GM18520 (cell line): Measurements from ENCODE around the gene PEX14.

Source experiments
- ATAC-seq: cut with Tn5 transposase; IDR thresholded peaks from one replicate; pipeline ENCODE4 v1.9.1; 2021; ENCODE audit not compliant: unreplicated experiment

The PEX14 gene

DNA sequence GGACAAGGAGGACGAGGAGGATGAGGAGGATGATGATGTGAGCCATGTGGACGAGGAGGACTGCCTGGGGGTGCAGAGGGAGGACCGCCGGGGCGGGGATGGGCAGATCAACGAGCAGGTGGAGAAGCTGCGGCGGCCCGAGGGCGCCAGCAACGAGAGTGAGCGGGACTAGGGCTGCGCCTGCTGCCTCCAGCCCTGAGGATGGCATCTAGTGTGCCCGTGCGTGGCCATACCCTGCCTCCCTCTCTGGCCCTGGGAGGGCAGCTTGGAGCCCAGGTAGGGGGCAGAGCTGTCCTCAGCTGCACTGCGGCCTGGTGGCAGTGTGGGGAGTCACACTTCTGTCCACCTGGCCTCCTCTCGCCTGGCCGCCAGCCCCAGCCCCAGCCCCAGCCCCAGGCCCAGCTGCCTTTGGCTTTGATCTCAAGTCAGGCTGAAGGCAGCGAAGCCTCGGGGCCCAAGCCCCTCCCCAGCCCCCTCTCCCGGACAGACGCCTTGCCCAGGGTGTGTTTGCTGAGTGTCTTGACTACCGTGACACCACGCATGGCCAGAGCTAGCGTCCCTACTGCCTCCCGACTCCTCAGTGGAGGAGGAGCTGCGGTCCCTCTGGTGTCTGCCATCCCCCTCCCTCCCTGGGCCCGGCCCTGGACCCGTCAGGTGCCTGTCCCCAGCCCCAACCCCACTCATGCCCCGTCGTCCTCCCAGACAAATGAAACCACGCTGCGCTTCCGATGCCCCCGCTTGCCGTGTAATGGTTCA is 155.2 kb downstream of the PEX14 start:
- ATAC-seq, result no peak

DNA sequence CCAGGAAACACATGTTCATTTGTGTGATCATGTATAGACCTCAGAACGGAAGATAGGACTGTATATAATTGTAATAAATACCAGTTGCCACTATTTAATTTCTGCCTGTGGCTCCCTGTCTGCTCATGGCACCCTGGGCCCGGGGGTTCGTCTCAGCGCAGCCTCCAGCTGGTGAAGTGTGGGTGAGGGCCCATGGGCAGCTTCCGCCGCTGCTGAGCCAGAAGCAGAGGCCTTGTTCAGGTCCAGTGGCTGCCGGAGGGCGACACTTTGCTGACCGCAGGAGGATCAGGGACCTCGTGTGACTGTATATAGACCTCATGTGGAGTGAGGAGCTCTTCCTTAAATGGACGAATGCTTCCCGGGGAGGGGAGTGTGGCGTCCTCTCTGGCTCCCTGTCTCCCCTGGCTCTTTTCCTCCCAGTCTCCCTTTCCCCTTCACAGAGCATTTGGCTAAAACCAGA is 155.9 kb downstream of the PEX14 start:
- no peak for ATAC-seq

DNA sequence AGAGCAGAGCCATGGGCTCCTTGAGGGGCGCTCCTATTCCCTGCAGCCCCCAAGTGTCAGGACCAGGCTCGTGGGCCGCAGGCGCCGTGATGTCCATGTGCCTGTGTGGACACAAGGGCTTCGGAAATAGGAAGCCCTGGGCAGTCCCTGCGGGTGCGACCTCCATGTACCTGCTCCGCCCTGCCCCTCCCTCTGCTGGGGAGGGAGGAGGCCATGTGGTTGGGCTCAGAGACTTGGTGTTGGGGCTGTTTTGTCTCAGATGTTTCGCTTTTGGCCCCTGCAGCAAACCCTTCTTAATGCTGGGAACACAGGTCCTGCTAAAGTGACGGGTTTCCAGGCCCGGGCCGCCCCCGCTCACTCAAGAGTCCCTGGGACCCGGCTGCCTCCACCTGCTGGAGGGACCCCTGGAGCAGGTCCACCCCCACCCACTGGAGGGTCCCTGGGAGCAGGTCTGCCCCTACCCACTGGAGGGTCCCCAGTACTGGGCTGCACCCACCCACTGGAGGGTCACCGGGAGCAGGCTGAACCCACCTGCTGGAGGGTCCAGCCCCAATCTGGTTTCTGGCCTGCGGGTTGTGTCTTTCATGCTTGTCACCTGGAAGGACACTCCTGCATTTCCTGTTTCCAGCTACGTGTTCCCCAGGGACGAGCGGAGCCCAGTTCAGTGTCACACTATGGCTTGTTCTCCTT is 156.5 kb downstream of the PEX14 start:
- no peak for ATAC-seq

DNA sequence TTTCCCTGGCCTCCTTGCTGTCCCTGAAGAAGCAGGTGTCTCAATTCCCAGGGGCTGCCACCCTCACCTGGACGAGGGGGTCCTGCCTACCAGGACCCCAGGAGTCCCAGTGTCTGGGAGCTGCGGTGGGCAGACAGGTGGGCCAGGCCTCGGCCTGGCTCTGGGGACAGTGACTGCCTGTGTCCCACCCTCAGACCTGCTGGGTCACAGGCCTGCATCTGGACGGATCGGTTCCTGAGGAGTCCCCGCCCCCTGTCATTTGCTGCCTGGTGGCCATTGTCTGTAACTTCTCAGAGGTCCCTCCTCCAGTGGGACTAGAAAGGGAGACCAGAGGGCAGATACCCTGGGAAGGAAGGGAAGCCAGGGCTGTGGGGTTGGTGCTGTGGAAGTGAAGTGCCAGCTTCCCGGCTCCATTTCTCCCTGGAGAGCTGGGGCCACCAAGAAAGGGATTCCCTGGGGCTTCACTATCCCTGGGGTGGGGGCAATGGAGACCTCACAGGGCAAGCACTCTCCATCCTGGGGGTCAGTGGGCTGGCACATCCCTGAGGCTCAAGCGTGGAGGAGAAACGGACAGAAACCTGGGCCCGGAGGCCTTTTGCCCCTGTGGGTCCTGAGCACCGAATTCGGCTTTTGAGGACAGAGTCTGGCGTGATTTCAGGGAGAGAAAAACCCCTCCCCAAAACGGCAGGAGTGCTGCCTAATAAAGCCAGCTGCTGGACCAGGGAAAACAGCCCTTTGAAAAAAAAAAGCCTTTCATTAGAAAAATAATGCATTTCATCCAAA is 157.3 kb downstream of the PEX14 start:
- no peak for ATAC-seq

DNA sequence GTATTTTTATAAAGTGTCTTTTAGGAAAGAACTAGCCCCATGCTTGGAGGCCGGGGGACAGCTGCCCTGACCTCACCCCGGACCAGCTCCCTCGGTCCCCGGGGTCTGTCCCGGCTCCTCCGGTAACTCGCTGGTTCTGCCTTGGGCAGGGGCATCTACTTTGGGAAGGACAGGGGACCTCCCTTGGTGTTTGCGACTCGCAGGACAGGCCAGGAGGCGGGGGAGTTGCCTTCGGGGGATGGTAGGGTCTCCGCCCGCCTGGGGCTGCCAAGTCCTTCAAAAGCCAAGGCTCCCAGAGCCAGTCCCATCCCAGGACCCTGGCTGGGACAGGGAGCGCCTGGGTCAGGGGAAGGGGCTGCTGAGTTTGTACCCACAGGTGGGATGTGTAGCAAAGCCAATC is 157.9 kb downstream of the PEX14 start:
- no peak for ATAC-seq

DNA sequence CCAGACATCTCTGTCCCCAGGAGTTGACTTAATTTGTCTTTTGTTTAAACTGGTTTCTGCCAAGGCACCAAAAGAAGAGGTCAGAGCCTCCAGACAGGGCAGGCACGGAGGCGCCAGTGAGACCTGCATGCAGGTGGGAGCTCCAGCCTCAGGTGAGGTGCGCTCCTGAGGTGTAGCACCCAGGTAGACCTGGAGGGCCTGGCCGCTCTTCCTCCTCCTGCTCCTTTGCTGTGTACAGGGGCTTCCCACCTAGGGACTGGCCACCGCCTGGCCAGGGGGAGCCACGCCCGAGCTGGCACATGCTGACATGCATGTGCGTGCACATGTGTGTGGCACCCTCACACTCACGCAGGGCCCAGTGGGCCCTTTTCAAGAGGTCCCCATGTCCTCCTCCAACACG is 158.7 kb downstream of the PEX14 start:
- ATAC-seq, result no peak

DNA sequence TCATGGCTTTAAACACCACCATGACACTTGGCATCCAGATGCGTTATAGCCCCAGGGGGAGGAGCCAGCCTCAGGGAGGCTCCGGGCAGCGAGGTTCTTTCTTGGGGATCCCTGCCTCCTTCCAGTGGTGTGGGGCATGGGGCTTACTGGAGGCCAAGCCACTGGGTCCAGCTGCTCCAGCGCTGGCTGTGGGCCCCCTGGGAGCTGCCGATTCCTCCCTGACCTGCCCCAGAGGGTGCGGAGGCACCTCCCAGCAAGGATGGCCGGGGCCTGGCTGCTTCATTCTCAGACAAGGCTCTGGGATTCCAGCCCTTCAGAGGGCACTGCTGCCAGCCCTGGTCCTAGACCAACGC is 159.3 kb downstream of the PEX14 start:
- no peak for ATAC-seq

DNA sequence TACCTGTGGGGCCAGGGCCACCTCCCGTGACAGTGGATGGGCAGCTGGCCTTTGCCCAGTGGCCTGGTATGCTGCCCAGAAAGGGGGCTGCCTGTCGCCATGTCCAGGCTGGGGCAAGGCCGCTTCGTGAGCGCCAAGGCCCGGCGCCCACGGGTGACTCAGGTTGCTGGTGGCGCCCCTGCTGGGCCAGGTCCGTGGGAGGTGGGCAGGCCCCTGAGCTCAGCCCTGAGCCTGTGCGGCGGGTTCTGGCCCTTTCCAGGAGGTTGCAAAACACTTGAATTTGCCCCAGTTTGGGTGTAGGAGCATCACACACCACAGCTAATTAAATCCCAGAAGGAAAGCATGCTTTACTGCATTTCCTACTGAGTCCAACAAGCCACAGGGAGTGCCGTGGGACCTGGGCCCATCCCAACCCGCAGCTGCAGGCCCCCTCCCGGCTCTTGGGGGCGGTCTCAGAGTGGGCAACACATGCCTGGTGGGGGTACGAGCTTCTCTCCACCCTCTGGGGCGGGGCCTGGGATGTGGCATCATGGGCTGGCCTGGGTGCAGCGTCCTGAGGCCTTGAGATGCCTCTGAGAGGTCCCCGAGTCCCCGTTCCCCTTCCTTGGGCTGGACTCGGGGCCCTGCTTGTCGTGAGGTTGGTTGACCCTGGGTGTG is 159.8 kb downstream of the PEX14 start:
- no peak for ATAC-seq

DNA sequence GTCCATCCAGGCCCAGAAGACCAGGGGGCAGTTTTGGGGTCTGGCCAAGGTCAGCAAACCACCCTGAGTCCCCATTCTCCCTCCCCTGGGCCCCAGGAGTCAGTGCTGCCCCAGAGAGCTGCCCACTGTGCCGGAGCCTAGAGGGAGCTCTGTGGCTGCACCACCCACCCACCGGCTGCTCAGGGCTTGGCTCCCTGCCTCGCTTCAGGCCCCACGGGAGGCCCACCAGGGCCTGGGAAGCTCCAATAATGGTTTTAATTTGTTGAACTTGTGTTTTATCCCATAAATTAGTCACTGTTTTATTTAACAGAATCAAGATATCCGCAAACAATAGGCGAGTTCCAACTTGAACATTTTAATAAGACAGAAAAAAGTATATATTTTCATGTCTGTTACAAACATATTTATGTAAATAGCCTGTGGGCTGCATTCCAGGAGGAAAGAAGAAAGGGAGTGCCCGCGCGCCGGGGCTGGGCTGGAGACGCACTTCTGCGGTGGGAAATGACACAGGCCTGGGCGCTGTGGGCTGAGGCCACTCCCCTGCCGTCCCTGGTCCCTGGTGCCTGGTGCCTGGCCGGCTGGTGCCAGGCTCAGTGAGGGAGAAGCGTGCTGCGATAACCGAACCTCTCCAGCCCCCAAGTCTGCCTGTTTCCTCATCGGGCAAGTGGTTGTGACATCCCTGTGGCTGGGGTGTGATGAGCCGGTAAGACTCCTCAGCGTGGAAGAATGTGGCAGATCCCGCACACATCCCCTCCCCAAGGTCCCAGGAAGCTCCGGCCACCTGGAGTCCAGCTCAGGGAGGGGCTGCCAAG is 160.5 kb downstream of the PEX14 start:
- ATAC-seq, result no peak

DNA sequence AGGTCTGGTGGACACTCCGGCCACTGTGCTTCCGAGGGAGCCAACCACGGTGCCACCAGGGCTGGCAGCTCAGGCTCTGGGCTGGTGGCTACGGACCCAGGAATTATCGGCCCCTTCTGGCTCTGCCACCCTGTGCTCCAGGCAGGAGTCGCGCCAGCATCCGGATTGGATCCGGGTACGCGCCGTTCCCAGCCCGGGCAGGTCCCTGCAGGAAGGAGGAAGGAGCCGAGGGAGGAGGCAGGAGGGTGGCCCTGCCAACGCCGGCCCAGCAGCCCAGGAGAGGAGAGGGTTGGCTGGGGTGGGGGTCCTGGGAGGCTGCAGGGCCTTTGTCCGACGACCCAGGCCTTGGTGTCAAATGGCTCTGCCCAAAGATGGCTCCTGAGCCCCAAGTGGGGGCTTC is 161.2 kb downstream of the PEX14 start:
- no peak for ATAC-seq

DNA sequence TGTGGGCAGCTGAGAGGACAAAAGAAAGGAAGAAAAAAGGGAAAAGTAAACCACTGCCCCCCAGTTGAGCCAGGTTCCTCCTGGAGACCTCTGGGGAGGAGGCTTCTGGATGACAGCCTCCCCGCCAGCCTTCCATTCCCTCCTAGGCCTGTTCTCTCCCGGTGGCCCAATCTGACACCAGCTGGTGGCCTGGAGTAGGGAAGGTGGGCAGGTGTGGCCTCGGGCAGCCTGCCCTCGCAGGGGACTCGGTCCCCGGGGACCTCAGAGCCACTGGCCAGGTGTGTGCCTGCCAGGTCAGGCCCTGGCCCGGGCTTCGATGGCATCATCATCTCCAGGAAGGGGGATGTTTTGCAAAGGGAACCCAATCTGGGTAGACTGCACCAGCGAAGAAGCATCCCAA is 162.7 kb downstream of the PEX14 start:
- ATAC-seq, result no peak

DNA sequence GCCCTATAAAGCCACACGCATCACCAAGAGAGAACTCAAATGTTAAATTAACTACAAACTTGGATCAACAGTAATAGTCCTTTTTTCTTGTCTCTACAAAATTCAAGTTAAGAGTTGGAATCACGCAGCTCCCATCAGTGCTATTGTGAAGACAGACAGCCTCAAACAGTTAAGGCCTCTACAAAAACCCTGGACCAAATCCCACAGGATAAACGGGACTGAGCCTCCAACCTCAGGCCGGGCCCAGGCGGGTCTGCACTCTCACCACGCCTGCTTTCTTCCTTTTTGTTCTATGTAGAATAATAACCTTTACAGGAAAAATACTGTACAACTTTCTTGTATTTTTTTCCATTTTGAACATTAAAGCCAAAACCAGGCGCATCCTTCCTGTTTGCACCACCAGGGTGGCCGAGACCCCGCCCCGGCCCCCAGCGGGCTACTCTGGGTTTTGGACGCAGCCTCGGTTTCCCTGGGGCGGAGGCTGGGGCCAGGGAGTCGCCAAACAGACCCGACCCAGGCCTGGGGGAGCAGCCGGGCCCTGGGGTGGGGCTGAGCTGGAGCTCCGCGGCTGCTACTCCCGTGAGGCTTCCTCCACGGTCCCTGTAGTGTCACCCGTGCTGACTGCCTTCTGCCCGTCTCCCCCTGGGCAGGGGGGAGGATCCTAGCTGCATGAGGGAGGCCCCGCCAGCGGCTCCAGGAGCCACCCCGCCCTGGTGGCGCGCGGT is 163.2 kb downstream of the PEX14 start:
- ATAC-seq, result no peak

DNA sequence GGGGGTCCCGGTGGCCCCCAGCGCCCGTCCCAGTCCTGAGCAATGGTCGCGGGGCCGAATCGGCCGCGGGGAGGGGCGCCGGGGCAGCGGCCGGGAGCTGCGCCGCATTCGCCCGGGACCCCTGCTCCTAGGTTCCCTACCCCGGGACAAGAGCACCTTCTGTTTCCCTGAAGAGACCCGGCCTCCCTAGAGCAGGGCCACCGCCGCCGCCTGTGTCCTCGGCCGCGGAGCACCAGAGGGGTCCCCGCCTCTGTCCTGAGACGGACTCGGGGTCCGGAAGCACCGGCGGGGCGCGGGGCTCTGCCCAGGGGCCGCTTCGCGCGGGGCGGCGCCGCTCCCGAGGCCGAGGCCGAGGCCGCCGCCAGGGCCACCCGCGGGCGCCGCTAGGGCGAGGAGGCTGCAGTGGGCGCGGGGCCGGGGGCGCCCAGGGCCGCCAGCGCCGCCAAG is 163.8 kb downstream of the PEX14 start:
- no peak for ATAC-seq

DNA sequence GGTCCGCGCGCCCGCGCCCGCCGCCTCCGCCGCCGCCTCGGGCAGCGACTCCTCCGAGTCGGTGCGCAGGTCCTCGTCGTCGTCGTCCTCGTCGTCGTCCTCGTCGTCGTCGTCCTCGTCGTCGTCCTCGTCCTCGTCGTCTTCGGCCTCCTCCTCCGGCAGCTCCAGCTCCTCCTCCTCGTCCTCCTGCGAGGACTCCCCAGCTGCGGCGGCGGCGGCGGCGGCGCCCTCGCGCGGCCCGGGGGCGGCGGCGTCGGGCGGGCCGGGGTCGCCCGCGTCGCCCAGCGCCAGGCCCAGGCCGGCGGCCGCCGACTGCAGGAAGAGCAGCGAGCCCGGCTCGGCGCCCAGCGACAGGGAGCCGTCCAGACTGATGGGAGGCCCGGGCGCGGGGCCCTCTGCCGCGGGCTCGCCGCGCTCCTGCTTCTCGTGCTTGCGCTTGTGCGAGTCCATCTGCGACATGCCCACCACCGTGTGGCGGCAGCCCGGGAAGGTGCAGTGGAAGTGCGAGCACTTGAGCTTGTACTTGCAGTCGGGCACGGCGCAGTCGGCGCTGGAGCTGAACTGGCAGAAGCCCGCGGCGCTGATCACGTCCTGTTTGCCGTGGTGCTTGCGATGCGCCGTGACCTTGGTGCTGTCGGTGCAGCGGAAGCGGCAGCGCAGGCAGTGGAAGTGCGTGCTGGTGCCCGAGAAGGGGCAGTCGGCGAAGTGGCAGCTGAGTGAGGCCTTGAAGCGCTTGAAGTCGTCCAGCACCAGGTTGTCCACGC is 164.4 kb downstream of the PEX14 start:
- ATAC-seq, result no peak

DNA sequence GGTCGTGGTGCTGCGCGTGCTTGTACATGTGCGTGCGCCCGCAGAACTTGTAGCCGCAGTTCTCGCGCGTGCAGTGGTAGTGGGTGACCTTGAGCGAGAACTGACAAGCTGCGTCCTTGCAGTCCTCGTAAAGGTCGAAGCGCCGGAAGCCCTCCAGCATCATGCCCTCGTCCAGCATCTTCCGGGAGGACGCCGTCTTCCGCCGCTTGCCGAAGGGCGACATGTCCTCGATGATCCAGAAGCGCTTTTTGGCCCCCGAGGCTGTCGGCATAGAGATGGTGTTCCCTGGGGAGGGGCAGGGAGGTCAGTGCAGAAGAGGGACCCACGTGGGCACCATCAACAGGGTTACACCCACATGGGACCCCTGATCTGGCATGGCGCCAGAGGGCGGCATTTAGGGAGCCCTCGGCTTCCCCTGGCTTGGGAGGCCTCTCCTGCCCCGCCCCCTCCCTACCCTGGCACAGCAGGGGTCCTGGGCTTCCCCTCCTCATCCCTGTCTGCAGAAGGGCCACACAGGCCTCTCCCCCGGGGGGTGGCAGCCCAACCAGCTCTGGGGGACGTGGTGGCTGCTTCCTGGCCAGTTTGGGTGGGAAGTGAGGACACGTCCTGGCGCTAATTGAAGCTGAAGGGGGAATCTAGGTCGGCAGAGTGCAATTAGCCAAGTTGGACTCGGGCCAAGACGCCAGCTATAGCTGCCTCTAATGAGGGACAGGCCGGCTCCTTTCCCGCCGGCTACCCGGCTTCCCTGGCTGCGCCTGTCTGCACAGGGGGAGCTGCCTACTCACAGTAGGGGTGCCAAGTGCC is 165.2 kb downstream of the PEX14 start:
- ATAC-seq, result no peak

DNA sequence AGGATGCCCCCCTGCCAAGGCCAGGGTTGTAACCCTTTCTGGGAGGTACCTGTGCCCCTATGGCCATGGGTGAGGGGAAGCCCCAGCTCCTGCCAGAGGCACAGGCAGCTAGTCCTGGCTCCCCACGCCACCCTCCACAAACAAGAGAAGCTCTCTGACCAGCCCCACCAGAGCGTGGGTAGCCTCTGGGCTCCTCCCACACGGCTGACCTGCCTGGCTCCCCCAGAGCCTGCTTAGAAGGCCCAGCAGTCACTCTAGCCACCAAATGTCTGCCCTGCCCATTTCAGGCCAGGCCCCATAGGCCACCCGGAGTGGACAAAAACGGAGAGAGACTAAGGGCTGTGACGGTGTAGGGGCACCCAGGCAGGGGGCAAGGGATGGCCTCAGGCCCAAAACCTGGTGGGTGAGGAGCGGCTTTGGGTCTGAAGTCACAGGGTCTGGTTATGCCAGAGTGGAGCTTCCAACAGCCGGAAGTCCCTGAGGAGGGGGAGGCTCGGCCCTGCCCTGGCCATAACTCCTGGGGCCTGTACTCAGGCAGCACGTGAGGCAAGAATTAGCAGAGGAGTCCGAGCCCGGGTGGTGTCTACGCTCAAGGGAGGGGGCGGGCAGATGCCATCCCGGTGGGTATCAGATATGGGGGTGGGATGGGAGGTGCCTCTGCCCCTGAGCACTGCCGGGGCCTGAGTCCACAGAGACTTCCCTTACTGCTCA is 166.2 kb downstream of the PEX14 start:
- no peak for ATAC-seq

DNA sequence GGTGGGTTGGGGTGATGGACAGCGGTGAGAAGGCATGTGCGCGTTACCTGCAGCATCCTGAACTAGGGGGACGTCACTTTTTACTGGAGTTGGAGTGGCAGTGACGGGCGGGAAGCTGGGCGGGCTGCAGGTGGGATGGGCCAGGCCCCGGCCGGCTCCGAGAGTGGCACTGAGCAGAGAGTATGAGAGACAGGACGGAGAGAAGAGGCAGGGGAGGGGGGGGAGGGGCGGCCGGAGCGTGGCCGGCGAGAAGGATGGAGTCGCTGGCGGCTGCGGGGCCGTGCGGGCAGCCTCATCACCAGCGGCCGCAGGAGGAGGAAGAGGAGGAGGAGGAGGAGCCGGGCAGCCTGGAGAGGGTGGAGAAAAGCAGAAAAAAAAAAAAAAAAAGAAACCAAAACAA is 167.2 kb downstream of the PEX14 start:
- ATAC-seq, result no peak
